ENCODE results near the gene CST7. TPM values are rescaled to one million over a fixed set of nuclear protein-coding genes. Genes with fewer than 3 reads are reported as not detected.

CST7 gene
- total RNA-seq, 1 experiment from 2014 or later, result not detected

- no peaks in the 10 kb centered on the region for H3K4me1 ChIP-seq (ENCODE audit: control insufficient read depth in 1 of 2, insufficient read depth in 2 of 2, low read length in 2 of 2)
- POLR2A ChIA-PET, result no interaction called here
- H3K4me3 ChIP-seq (replicated peaks in 1 of 2; ENCODE audit: low read depth in 1 of 2, low read length in 2 of 2), result no peak overlapping the region
- no peaks in the 10 kb centered on the region for H4K20me1 ChIP-seq (ENCODE audit: insufficient read depth)
- peaks cover 23% of the 10 kb centered on the region; the same call in 1 of the 2 replicates for H3K27me3 ChIP-seq (ENCODE audit: insufficient read depth, low read length)
- TF ChIP-seq ZBTB33 (IDR thresholded peaks at IDR 0.05; ENCODE audit: extremely low read depth, insufficient replicate concordance, low read length) (no peak), EGR1 (IDR thresholded peaks at IDR 0.05; ENCODE audit: low read depth) (no peak), ZFX (IDR thresholded peaks at IDR 0.05) (no peak), YY1 (IDR thresholded peaks at IDR 0.05; ENCODE audit: extremely low read depth, insufficient replicate concordance, low read depth, low read length) (no peak), POLR2AphosphoS5 (IDR thresholded peaks at IDR 0.05; ENCODE audit: low read depth, low read length) (no peak), MAX (IDR thresholded peaks at IDR 0.05) (no peak)
- TF ChIP-seq, protein P1, sequence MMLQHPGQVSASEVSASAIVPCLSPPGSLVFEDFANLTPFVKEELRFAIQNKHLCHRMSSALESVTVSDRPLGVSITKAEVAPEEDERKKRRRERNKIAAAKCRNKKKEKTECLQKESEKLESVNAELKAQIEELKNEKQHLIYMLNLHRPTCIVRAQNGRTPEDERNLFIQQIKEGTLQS (IDR thresholded peaks at IDR 0.05), result no peak
- H3K36me3 ChIP-seq (ENCODE audit: control insufficient read depth in 1 of 2, insufficient read depth in 2 of 2, low read length in 2 of 2), result no peaks in the 10 kb centered on the region
- no peak overlapping the region for H3K4me2 ChIP-seq (ENCODE audit: low read length)
- no peak overlapping the region for H2AFZ ChIP-seq (ENCODE audit: low read depth, low read length, poor library complexity, severe bottlenecking)
- intact Hi-C loops (cut with micrococcal nuclease), result no loop called here
- no peaks in the 10 kb centered on the region for H3K9me3 ChIP-seq (ENCODE audit: control insufficient read depth in 1 of 2, insufficient read depth in 1 of 2, low read depth in 1 of 2, low read length in 2 of 2)
- H3K27ac ChIP-seq (ENCODE audit: low read depth, low read length), result no peak overlapping the region
- RAD21 ChIA-PET (ENCODE audit: low non-redundant PET in 1 of 2, low total read pairs in 2 of 2, uncharacterized antibody in 2 of 2, unreplicated experiment in 2 of 2), result no interaction called here
- DNase-seq (ENCODE audit: low read depth, low spot score) (no peak), ATAC-seq (no peak)
- no peaks in the 10 kb centered on the region for H3K79me2 ChIP-seq (ENCODE audit: insufficient read depth, low read length)
- H3K9ac ChIP-seq (ENCODE audit: low read length), result no peak overlapping the region
- BruUV-seq (replicated peaks), result no TSS peak
- CTCF ChIA-PET, result no interaction called here
- no peaks in the 10 kb centered on the region for H3K9me2 ChIP-seq (ENCODE audit: insufficient read depth)
Observed at GRCh38 chr20:24909086-24909780, 39.8 kb upstream of the CST7 start.
